HepG2 (cell line): ENCODE measurements around the gene LTA. TPM values are rescaled to one million over a fixed set of nuclear protein-coding genes. Genes with fewer than 3 reads are reported as not detected.

ENCODE experiments used
- ATAC-seq: fragments of 200-7000 bp; cut with Tn5 transposase; 3 replicates; pipeline ENCODE4 v1.9.1; 2020; ENCODE audit warnings: mild to moderate bottlenecking, moderate library complexity
- BruUV-seq: library from RNA; stranded (reverse); fragments of 400-500 nt; replicated peaks from 2 replicates; lab custom pipeline; 2021; lab: Mats Ljungman, UMichigan
- CTCF ChIA-PET: fragments of 300-600 bp; formaldehyde crosslinking; extraction: SDS; loops from one replicate; lab custom pipeline; 2021; ENCODE audit warnings: low total read pairs, inconsistent platforms, low intra/inter-chr PET ratio; lab: Yijun Ruan, JAX
- POLR2A ChIA-PET: fragments of 350-600 bp; sonication (Branson Sonifier 250); formaldehyde crosslinking; loops from one replicate; lab custom pipeline; 2020; ENCODE audit warnings: antibody characterized with exemption, inconsistent platforms; lab: Yijun Ruan, JAX
- DNase-seq: peaks from one replicate; pipeline ENCODE4 v3.0.0-alpha.2; 2015; ENCODE audit warnings: low spot score
- FAIRE-seq: peaks from 3 replicates; lab custom pipeline; 2011; peaks lifted over from hg19 to GRCh38; lab: Jason Lieb, UNC
- H2AFZ ChIP-seq: one replicate; pipeline ENCODE4 v1.6.1; 2011; ENCODE audit warnings: low read length, inconsistent platforms
- H3K27ac ChIP-seq: fragments of 300-600 bp; 3 replicates; pipeline ENCODE4 v1.8.0; 2011; ENCODE audit warnings: mixed run types, mild to moderate bottlenecking, mixed read lengths, low read length, inconsistent platforms; ENCODE audit not compliant: insufficient read depth; ENCODE audit errors: extremely low read length
- H3K27me3 ChIP-seq, 2 experiments: fragments of 200-600 bp in 1 of 2; 2 replicates in 1 of 2; 3 replicates in 1 of 2; pipeline versions ENCODE4 v1.6.0 to v1.8.0; 2011; ENCODE audit warnings: low read length in 2 of 2, mild to moderate bottlenecking in 2 of 2, moderate library complexity in 2 of 2, inconsistent platforms in 1 of 2; ENCODE audit not compliant: insufficient read depth in 2 of 2, control insufficient read depth in 1 of 2
- H3K36me3 ChIP-seq, 2 experiments: fragments of 200-600 bp in 1 of 2; replicated peaks in 1 of 2; 2 replicates in 1 of 2; 3 replicates in 1 of 2; pipeline versions ENCODE4 v1.5.1 to v1.8.0; 2011; ENCODE audit warnings: low read length in 2 of 2, inconsistent platforms in 1 of 2; ENCODE audit not compliant: insufficient read depth in 2 of 2, control insufficient read depth in 1 of 2
- H3K4me1 ChIP-seq: 2 replicates; pipeline ENCODE4 v1.5.1; 2012; ENCODE audit warnings: low read length, inconsistent platforms; ENCODE audit not compliant: insufficient read depth
- H3K4me2 ChIP-seq: 2 replicates; pipeline ENCODE4 v1.6.0; 2011; ENCODE audit warnings: low read depth, low read length, inconsistent platforms
- H3K4me3 ChIP-seq, 3 experiments: fragments of 200-600 bp in 1 of 3; sonication (generic), shearing (Covaris generic) in 1 of 3; replicated peaks in 1 of 3; 2 replicates each; pipeline ENCODE4 v1.5.1; 2011 to 2016; ENCODE audit warnings: low read length in 3 of 3, inconsistent platforms in 2 of 3, low read depth in 2 of 3, mild to moderate bottlenecking in 2 of 3, control low read depth in 1 of 3, mixed read lengths in 1 of 3; ENCODE audit not compliant: insufficient read depth in 1 of 3
- H3K79me2 ChIP-seq: one replicate; pipeline ENCODE4 v1.6.1; 2011; ENCODE audit warnings: low read length, inconsistent platforms; ENCODE audit not compliant: insufficient read depth
- H3K9ac ChIP-seq: 2 replicates; pipeline ENCODE4 v1.6.0; 2011; ENCODE audit warnings: mild to moderate bottlenecking, low read depth, low read length, inconsistent platforms; ENCODE audit not compliant: insufficient read depth
- H3K9me3 ChIP-seq: 2 replicates; pipeline ENCODE4 v1.5.1; 2012; ENCODE audit warnings: mild to moderate bottlenecking, low read length
- H4K20me1 ChIP-seq: 2 replicates; pipeline ENCODE4 v1.6.0; 2011; ENCODE audit warnings: inconsistent platforms, mild to moderate bottlenecking, low read length, moderate library complexity; ENCODE audit not compliant: insufficient read depth
- ERF ChIP-seq: IDR thresholded peaks from 2 replicates; pipeline ENCODE4 v1.6.1; 2018; ENCODE audit warnings: missing biosample characterization, missing genetic modification reagents
- MIER2 ChIP-seq: IDR thresholded peaks from 2 replicates; pipeline ENCODE4 v1.6.1; 2016; ENCODE audit warnings: missing biosample characterization, missing genetic modification reagents
- NFKBIZ ChIP-seq: IDR thresholded peaks from 2 replicates; pipeline ENCODE4 v1.6.1; 2018; ENCODE audit warnings: missing genetic modification reagents, missing compliant biosample characterization
- NFYB ChIP-seq: sonication (generic); formaldehyde crosslinking; IDR thresholded peaks from 2 replicates; pipeline ENCODE4 v1.4.0; 2020; ENCODE audit warnings: missing genetic modification reagents
- PCBP2 ChIP-seq: fragments of 200-400 bp; formaldehyde crosslinking; optimal IDR thresholded peaks from 2 replicates; pipeline ENCODE3; 2018; ENCODE audit warnings: low read length, low read depth; ENCODE audit not compliant: poor library complexity, severe bottlenecking
- PLSCR1 ChIP-seq: sonication (generic); formaldehyde crosslinking; IDR thresholded peaks from 2 replicates; pipeline ENCODE4 v1.5.0; 2020; ENCODE audit warnings: missing genetic modification reagents, mild to moderate bottlenecking, borderline replicate concordance
- RERE ChIP-seq: IDR thresholded peaks from 2 replicates; pipeline ENCODE4 v1.6.1; 2016; ENCODE audit warnings: low read depth, missing genetic modification reagents, missing compliant biosample characterization
- SP2 ChIP-seq: sonication (generic); formaldehyde crosslinking; IDR thresholded peaks from 2 replicates; pipeline ENCODE4 v1.5.1; 2020; ENCODE audit warnings: mild to moderate bottlenecking, missing genetic modification reagents
- THRA ChIP-seq: sonication (generic); formaldehyde crosslinking; IDR thresholded peaks from 2 replicates; pipeline ENCODE4 v1.4.0; 2020; ENCODE audit warnings: missing genetic modification reagents, borderline replicate concordance
- ZNF362 ChIP-seq: sonication (generic); formaldehyde crosslinking; IDR thresholded peaks from 2 replicates; pipeline ENCODE4 v1.4.0; 2020; ENCODE audit warnings: missing genetic modification reagents, mild to moderate bottlenecking, borderline replicate concordance
- ZNF709 ChIP-seq: sonication (generic); formaldehyde crosslinking; IDR thresholded peaks from 2 replicates; pipeline ENCODE4 v1.5.0; 2020; ENCODE audit warnings: mild to moderate bottlenecking, missing genetic modification reagents
- ZNF790 ChIP-seq: sonication (generic); formaldehyde crosslinking; IDR thresholded peaks from 2 replicates; pipeline ENCODE4 v1.8.0; 2022; ENCODE audit warnings: missing genetic modification reagents, mild to moderate bottlenecking, borderline replicate concordance
- ZNF839 ChIP-seq: sonication (generic); formaldehyde crosslinking; IDR thresholded peaks from 2 replicates; pipeline ENCODE4 v1.4.0; 2020; ENCODE audit warnings: missing genetic modification reagents, mild to moderate bottlenecking, borderline replicate concordance
- WGBS: methylation state at CpG from one replicate; pipeline ENCODE4 v1.1.6; 2017; ENCODE audit warnings: low lambda C conversion rate; 5-methylcytosine and 5-hydroxymethylcytosine counted together
- in situ Hi-C: cut with HindIII; loops from 2 replicates; pipeline ENCODE4 v1.10.0; 2017; ENCODE audit warnings: low pct_unique_long_range_greater_than_20kb; ENCODE audit not compliant: extremely low pct_ligation_motif_present
- intact Hi-C: fragments of 100-400 bp; cut with micrococcal nuclease; formaldehyde crosslinking; loops from one replicate; pipeline ENCODE4 v1.10.0; 2022; ENCODE audit not compliant: unreplicated experiment
- polyA plus RNA-seq, 8 experiments: library from polyadenylated mRNA; depleted of rRNA in 3 of 8; stranded (reverse) in 7 of 8; unstranded in 1 of 8; fragments of >200 nt; fragmentation: Illumina TruSeq in 4 of 8; extraction: Trizol in 4 of 8; gene quantifications; 2 replicates each; pipeline versions ENCODE4 v1.2.1 to v1.2.3, GENCODE V29; 2011 to 2016; ENCODE audit warnings: low read depth in 4 of 8, missing spikeins in 1 of 8, mixed read lengths in 1 of 8; ENCODE audit not compliant: insufficient read depth in 1 of 8
- total RNA-seq, 5 experiments: library from RNA; depleted of rRNA; stranded (reverse); fragments of >200 nt; fragmentation: Illumina TruSeq; extraction: Trizol; gene quantifications; 2 replicates each; pipeline ENCODE4 v1.2.3, GENCODE V29; 2016; ENCODE audit warnings: low read depth in 1 of 5

Gene LTA
- total and polyA plus RNA-seq, 2 of the 13 experiments (the other 11 are each of a cell fraction or from before 2014, with no cell fraction given), result 0.09 TPM; not detected in 1

- WGBS, result 1% methylated on average over 25 of the region's 25 CpGs
- TF ChIP-seq NFKBIZ (CRISPR knock-in tag), result peak; percentile 54; the same call in 1 of the 2 replicates
- TF ChIP-seq ZNF709 (CRISPR knock-in tag), result 0 out of 2 replicates have a peak, but pooled peaks have one; percentile 13
- peak; percentile 59 for TF ChIP-seq PCBP2
- peak; percentile 32 for TF ChIP-seq THRA
- peak; percentile 10; the same call in 1 of the 2 replicates for TF ChIP-seq RERE
- TF ChIP-seq MIER2 (CRISPR knock-in tag), result peak; percentile 64; the same call in 1 of the 2 replicates
- no peak for TF ChIP-seq ZNF839 (CRISPR knock-in tag)
- TF ChIP-seq PLSCR1 (CRISPR knock-in tag), result no peak
- TF ChIP-seq SP2 (CRISPR knock-in tag), result peak; percentile 80
- no peak for TF ChIP-seq ZNF790 (CRISPR knock-in tag)
- TF ChIP-seq ZNF362 (CRISPR knock-in tag), result peak; percentile 1; the same call in 1 of the 2 replicates
- TF ChIP-seq ERF, result peak; percentile 88
- TF ChIP-seq NFYB, result peak; percentile 40
Measured at GRCh38 chr6:31546958-31547726, 24.9 kb upstream of the LTA start, which contains the start of gene NFKBIL1. NFKBIL1 (plus strand) TSS chr6:31547608; CDS start chr6:31547695, 87 bp downstream.

More at GRCh38 chr6:31546958-31547726, 24.9 kb upstream of the LTA start, which contains the start of gene NFKBIL1:
- intact Hi-C loops (loop anchor here (1.0 to 10.0 kb wide), 4 partner anchors 35 to 108 kb away; partner anchors contain the start of genes APOM, BAG6 and LTB), in situ Hi-C loops (loop anchor here (5.0 kb wide), 1 partner anchor 50 kb away; no protein-coding TSS in a partner anchor)
- H3K9me3 ChIP-seq, result no peaks in the 10 kb centered on the region
- FAIRE-seq (peak; percentile 93), DNase-seq (peak; percentile 93), ATAC-seq (peak; percentile 93)
- H2AFZ ChIP-seq, result peak within 1 kb of the TSS; percentile 81
- POLR2A ChIA-PET, result interaction anchor here (1.0 to 4.6 kb wide), 11 partner anchors 9 to 287 kb away, joined by 3 to 36 read pairs (median 5); partner anchors contain the start of genes APOM, BAG6, GPANK1 and TNF
- BruUV-seq, result no TSS peak
- H4K20me1 ChIP-seq, result no peaks in the 10 kb centered on the region
- H3K4me1 ChIP-seq, result peaks cover 43% of the 10 kb centered on the region
- H3K9ac ChIP-seq, result peak within 1 kb of the TSS; percentile 79
- no peaks in the 10 kb centered on the region; a peak in 1 of 5 replicates for H3K27me3 ChIP-seq
- peaks cover 3 to 6% of the 10 kb centered on the region in 2 experiments for H3K36me3 ChIP-seq
- H3K4me3 ChIP-seq, result peak within 1 kb of the TSS; percentile 74 to 93 (median 76)
- CTCF ChIA-PET, result interaction anchor here (1.0 to 3.6 kb wide), 3 partner anchors 33 to 53 kb away, joined by 5 to 84 read pairs (median 10); no protein-coding TSS in a partner anchor
- H3K27ac ChIP-seq, result peak within 1 kb of the TSS; percentile 64
- H3K79me2 ChIP-seq, result peaks cover 18% of the 10 kb centered on the region
- H3K4me2 ChIP-seq, result peak within 1 kb of the TSS; percentile 91
